Lung (tissue), 12 donors: Measurements from ENCODE around the gene ZDHHC24. TPM values are rescaled to one million over a fixed set of nuclear protein-coding genes. Genes with fewer than 3 reads are reported as not detected.
A peak's percentile ranks its signal among the peaks of the same experiment; 100 is the strongest.
"Not testable (repeated sequence)": the region's sequence is repeated elsewhere in the genome, so short reads cannot be mapped to it uniquely, and the experiment has no call there.

Source experiments
- ATAC-seq: fragments of 200-7000 bp; cut with Tn5 transposase; one replicate; pipeline ENCODE4 v1.9.1; 2020; ENCODE audit warnings: moderate number of reproducible peaks; ENCODE audit not compliant: insufficient read depth, low FRiP score
- DNase-seq, 3 donors: peaks; one replicate each; pipeline ENCODE4 v3.0.0-alpha.2; 2013 to 2017
- H3K27ac ChIP-seq, 2 donors: one replicate each; pipeline ENCODE4 v1.5.1; 2013; ENCODE audit warnings: mild to moderate bottlenecking in 2 of 2, moderate library complexity in 2 of 2, control low read depth in 1 of 2, inconsistent platforms in 1 of 2, low read depth in 1 of 2, low read length in 1 of 2
- H3K27me3 ChIP-seq, 3 donors: one replicate each; pipeline ENCODE4 v1.5.1; 2013; ENCODE audit warnings: low read length in 2 of 3; ENCODE audit not compliant: control insufficient read depth in 3 of 3, insufficient read depth in 3 of 3
- H3K36me3 ChIP-seq, 4 donors: one replicate each; pipeline ENCODE4 v1.5.1; 2013; ENCODE audit warnings: low read length in 4 of 4, mild to moderate bottlenecking in 1 of 4, moderate library complexity in 1 of 4; ENCODE audit not compliant: control insufficient read depth in 4 of 4, insufficient read depth in 4 of 4
- H3K4me1 ChIP-seq, 5 donors: one replicate each; pipeline ENCODE4 v1.5.1; 2013; ENCODE audit warnings: low read length in 5 of 5, mild to moderate bottlenecking in 2 of 5, moderate library complexity in 1 of 5; ENCODE audit not compliant: control insufficient read depth in 5 of 5, insufficient read depth in 5 of 5
- H3K4me3 ChIP-seq: one replicate; pipeline ENCODE4 v1.5.1; 2013; ENCODE audit warnings: mild to moderate bottlenecking, control low read depth, moderate library complexity
- H3K9ac ChIP-seq, 2 donors: one replicate each; pipeline ENCODE4 v1.5.1; 2013; ENCODE audit warnings: low read length in 2 of 2, control low read depth in 1 of 2; ENCODE audit not compliant: insufficient read depth in 1 of 2
- H3K9me3 ChIP-seq, 4 donors: one replicate each; pipeline ENCODE4 v1.5.1; 2013; ENCODE audit warnings: low read length in 3 of 4, mild to moderate bottlenecking in 1 of 4, moderate library complexity in 1 of 4; ENCODE audit not compliant: control insufficient read depth in 4 of 4, insufficient read depth in 3 of 4
- WGBS, 2 donors: extraction: QIAGEN DNeasy Blood & Tissue Kit; methylation state at CpG; one replicate each; pipeline ENCODE4 v1.1.7; 2013; 5-methylcytosine and 5-hydroxymethylcytosine counted together
- polyA plus RNA-seq, 2 donors: library from polyadenylated mRNA; stranded (reverse); fragments of 200-250 nt; gene quantifications; one replicate each; pipeline ENCODE4 v1.2.1, GENCODE V29; 2013
- total RNA-seq, 2 donors: library from RNA; depleted of rRNA in 1 of 2; stranded (reverse); fragments of >200 nt in 1 of 2; gene quantifications; one replicate each; pipeline ENCODE4 v1.2.1, GENCODE V29; 2014 to 2021
- TF ChIP-seq, protein P1 (sequence below): IDR thresholded peaks from 2 replicates; pipeline ENCODE4 v1.5.1; 2012; ENCODE audit warnings: mild to moderate bottlenecking; ENCODE audit errors: control extremely low read depth, extremely low read depth
- donor health status: control.
- donor health status: control.
- donor health status: Bipolar disorder and iron deficiency.
- donor health status: healthy.
- donor health status: DM: yes; HTN: yes; CAD: no.

Gene ZDHHC24
- total and polyA plus RNA-seq, 4 donors = 6.8 to 21.6 (median 11.5) TPM

DNA sequence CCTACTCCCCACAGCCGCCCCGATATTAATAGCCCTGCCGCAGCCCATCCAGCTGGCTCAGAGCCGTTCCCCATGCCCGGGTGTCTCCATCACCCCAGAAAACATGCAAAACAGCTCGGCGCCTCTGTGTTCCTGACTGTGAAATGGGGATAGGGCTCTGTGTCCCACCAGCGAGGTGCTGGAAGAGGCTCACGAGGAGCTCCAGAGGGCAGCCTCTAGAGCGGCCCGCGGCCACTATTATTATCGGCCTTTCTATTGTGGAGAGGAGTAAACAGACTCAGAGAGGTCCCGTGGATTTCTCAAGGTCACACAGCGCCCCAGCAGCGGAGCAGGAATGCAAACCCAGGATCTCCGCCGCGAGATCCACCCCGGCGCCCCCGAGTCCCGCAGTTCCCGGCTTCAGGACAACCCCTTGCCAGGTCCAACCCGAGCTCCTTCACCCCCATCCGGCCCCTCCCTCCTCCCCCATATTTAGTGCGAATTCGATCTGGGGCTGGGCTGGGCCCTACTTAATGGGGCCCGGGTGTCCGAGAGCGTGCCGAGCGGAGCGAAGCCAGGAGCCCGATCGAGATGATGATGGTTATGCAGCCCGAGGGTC lies 619 bp upstream of the ZDHHC24 start, which contains the start of gene ACTN3:
Gene ACTN3 (plus strand): TSS at position 536 of the 598 bp plus-strand sequence. CDS start 35 bp downstream, at position 571.
- peaks cover 0 to 14% (median 7%) of the 10 kb centered on the region in 5 donors for H3K4me1 ChIP-seq
- peak within 1 kb of the TSS; percentile 68 to 87 for H3K27ac ChIP-seq
- H3K27me3 ChIP-seq = peaks cover 0 to 2% (median 0%) of the 10 kb centered on the region in 3 donors
- TF ChIP-seq, protein P1, sequence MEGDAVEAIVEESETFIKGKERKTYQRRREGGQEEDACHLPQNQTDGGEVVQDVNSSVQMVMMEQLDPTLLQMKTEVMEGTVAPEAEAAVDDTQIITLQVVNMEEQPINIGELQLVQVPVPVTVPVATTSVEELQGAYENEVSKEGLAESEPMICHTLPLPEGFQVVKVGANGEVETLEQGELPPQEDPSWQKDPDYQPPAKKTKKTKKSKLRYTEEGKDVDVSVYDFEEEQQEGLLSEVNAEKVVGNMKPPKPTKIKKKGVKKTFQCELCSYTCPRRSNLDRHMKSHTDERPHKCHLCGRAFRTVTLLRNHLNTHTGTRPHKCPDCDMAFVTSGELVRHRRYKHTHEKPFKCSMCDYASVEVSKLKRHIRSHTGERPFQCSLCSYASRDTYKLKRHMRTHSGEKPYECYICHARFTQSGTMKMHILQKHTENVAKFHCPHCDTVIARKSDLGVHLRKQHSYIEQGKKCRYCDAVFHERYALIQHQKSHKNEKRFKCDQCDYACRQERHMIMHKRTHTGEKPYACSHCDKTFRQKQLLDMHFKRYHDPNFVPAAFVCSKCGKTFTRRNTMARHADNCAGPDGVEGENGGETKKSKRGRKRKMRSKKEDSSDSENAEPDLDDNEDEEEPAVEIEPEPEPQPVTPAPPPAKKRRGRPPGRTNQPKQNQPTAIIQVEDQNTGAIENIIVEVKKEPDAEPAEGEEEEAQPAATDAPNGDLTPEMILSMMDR = no peak
- 5 to 7% methylated on average over 37 of the region's 37 CpGs for WGBS, 2 donors
- peak within 1 kb of the TSS; percentile 93 for H3K4me3 ChIP-seq
- no peak for ATAC-seq
- peaks cover 0 to 11% (median 0%) of the 10 kb centered on the region in 4 donors for H3K36me3 ChIP-seq
- H3K9me3 ChIP-seq = no peaks in the 10 kb centered on the region
- DNase-seq = peak in 2 of 3 donors; percentile 11 to 23
- peak within 1 kb of the TSS in 1 of 2 donors; percentile 37 for H3K9ac ChIP-seq

DNA sequence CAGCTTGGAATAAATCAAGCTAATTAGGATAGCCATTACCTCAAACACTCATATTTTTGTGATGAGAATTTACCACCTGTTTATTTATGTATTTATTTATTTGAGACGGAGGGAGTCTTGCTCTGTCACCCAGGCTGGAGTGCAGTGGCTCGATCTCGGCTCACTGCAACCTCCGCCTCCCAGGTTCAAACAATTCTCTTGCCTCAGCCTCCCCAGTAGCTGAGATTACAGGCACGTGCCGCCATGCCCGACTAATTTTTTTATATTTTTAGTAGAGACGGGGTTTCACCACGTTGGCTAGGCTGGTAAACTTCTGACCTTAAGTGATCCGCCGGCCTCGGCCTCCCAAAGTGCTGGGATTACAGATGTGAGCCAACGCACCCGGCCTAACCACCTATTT lies 896 bp downstream of the ZDHHC24 start:
- not testable (repeated sequence) for DNase-seq
- 70 to 75% methylated on average over 14 of the region's 14 CpGs for WGBS, 2 donors

DNA sequence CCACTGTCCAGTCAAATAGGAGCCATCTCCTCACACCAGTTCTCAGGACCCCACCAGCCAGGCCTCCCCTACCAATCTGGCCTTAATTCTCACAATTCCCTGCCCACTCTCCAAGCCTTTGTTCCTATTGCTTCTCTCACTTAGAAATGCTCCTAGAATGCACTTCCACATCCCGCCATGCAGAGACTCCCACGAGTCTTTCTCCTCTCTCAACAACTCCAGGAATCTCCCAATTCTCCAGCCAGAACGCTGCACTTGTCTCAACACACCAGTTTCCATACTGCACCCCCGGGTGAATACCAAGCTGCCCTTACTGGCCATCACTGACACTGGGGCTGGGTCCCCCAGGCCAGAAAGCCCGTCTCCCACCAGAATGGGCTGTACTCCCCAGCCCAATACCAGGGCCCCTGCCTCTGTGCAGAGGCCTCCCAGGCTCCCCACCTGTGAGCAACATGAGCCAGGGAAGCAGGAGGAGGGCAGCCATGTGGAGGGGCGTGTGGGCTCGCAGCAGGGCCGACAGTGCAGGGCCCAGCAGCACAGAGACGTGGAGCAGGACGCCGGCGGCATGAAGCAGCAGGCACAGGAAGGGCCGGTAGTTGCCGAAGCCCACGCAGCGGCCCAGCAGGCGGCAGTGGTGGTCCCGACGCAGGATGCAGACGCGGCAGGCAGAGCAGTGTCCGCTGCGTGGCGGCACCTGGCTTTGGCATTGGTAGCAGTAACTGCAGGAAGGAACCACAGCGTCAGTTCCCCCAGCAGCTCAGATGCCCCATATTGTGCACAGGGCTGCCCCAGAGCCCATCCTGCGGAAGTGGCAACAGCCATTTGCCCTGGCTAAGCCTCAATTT lies 2.4 kb downstream of the ZDHHC24 start:
- TF ChIP-seq, protein P1 = peak; percentile 30
- peaks cover 0 to 26% (median 0%) of the 10 kb centered on the region in 4 donors for H3K36me3 ChIP-seq
- no peak for ATAC-seq
- H3K4me1 ChIP-seq = peaks cover 0 to 14% (median 7%) of the 10 kb centered on the region in 5 donors
- WGBS, 2 donors = 24 to 30% methylated on average over 26 of the region's 26 CpGs
- peak; percentile 74 to 80 (median 79) for DNase-seq
- peak overlapping the region in 1 of 2 donors; percentile 67 for H3K27ac ChIP-seq
- H3K9ac ChIP-seq = no peak overlapping the region
- H3K4me3 ChIP-seq = no peak overlapping the region
- peaks cover 0 to 2% (median 0%) of the 10 kb centered on the region in 3 donors for H3K27me3 ChIP-seq
- H3K9me3 ChIP-seq = no peaks in the 10 kb centered on the region

More for the DNA sequence above, 896 bp downstream of the ZDHHC24 start:
- H3K27ac ChIP-seq, ATAC-seq, H3K27me3 ChIP-seq, H3K9me3 ChIP-seq: not testable (repeated sequence)
- Histone ChIP-seq H3K36me3 (peaks cover 0 to 13% (median 0%) of the 10 kb centered on the region in 4 donors), H3K4me3 (peak overlapping the region; percentile 93), H3K4me1 (peaks cover 0 to 14% (median 7%) of the 10 kb centered on the region in 5 donors), H3K9ac (peak overlapping the region in 1 of 2 donors; percentile 42)

DNA sequence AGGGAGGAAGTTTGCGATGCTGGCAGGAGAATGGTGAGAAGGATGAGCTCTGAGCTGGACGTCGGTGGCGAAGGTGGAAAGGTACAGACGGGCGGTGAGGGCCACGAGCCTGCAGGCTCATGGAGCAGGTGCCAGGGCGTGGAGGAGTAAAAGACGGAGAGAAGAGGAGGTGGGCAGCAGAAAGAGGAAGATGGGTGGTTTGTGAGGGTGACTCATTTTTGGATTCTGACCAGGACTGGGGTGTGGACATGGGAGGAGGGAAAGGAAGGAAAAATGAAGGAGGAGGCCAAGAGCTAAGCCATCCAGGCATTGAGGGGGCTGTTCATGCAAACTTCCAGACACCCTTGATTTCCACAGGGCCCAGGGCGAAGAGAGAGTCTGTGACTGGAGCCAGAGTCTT lies 3.5 kb downstream of the ZDHHC24 start:
- Histone ChIP-seq H3K36me3 (peaks cover 0 to 26% (median 0%) of the 10 kb centered on the region in 4 donors), H3K27ac (no peak overlapping the region), H3K27me3 (no peaks in the 10 kb centered on the region), H3K4me1 (peaks cover 0 to 14% (median 7%) of the 10 kb centered on the region in 5 donors), H3K4me3 (no peak overlapping the region), H3K9me3 (no peaks in the 10 kb centered on the region), H3K9ac (no peak overlapping the region)
- WGBS, 2 donors = 66 to 79% methylated on average over 10 of the region's 10 CpGs
- DNase-seq (no peak), ATAC-seq (no peak)
- TF ChIP-seq, protein P1 = no peak
